IPS-18c (cell line): Measurements from ENCODE around the gene ANKRD55.

Source experiments
- H3K4me3 ChIP-seq: 2 replicates; pipeline ENCODE4 v1.7.0; 2013; ENCODE audit warnings: low read depth, mild to moderate bottlenecking, low read length, moderate library complexity; ENCODE audit not compliant: insufficient read depth
- H3K9me3 ChIP-seq: one replicate; pipeline ENCODE4 v1.6.1; 2013; ENCODE audit warnings: mild to moderate bottlenecking, low read length, moderate library complexity; ENCODE audit not compliant: control insufficient read depth, insufficient read depth

Gene ANKRD55

DNA sequence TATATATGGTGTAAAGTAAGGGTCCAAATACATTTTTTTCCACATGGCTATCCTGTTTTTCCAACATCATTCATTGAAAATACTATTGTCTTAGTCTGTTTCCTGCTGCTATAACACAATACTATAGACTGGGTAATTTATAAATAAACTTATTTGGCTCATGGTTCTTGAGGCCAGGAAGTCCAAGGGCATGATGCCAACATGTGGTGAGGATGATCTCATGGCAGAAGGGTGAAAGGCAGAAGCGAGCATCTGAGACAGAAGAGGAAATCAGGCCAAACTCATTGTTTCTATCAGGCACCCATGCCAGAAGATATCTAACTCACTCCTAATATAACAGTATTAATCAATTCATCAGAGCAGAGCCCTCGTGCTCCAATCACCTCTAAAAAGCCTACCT lies 42.6 kb downstream of the ANKRD55 start:
- no peaks in the 10 kb centered on the region for H3K9me3 ChIP-seq
- H3K4me3 ChIP-seq, result no peak overlapping the region

DNA sequence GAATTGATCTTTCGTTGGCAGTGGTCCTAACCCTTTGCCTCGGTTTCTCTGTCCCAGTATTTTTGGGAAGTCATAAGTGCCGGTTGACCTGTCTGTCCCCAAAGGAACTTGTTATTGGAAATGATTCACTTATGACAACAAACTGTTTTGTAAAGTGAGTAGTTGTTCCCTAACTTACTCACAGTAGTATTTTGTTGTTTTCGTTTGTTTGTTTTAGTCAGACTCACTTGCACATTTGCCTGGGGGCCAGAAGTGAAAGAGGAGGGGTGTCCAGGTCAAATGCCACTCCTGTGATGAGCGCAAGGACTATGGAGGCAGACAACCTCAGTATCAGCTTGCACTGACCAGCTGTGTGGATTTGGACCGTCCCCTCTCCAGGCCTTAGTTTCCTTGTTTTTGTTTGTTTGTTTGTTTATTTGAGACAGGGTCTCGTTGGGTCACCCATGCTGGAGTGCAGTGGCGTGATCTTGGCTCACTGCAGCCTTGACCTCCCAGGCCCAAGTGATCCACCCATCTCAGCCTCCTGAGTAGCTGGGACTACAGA lies 47.3 kb downstream of the ANKRD55 start:
- no peaks in the 10 kb centered on the region for H3K9me3 ChIP-seq
- no peak overlapping the region for H3K4me3 ChIP-seq

DNA sequence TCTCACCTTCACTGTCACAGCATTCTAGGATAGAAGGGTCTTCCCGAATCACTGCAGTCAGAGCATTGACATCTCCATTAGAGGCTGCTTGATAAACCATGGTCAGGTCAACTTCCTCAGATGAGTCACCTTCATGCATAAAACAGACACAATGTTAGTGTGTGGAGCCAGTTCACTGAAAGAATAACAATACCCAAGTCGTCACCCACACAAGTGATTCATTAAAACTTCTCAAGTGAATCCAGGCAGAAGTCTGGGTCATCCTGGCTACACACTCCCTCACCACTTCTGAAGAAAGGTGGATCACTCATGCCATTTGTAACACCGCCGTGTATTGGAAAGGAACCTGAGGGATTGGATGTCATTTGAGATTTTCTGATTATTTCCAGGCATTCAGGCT lies 49.6 kb downstream of the ANKRD55 start:
- H3K9me3 ChIP-seq, result no peaks in the 10 kb centered on the region
- H3K4me3 ChIP-seq, result no peak overlapping the region

- H3K4me3 ChIP-seq, result no peak overlapping the region
- H3K9me3 ChIP-seq, result peaks cover 2% of the 10 kb centered on the region
These were observed 53.7 kb downstream of the ANKRD55 start for GRCh38 chr5:56179442-56179841.

DNA sequence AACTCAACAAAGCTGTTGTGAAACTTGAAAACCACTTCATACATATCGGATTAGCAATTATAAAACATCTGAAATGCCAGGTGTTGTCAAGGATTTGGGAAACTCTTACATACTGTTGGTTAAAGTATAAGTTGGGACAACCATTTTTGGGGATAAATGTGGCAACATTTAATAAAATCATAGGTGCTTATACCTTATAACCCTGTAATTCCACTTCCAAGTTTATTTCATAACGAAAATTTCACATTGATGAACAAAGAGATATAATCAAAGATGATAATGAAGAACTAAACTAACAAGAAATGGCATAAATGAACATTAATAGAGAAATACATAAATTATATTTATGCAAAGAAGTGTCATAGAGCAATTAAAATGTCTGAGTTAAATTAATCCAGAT lies 54.3 kb downstream of the ANKRD55 start:
- no peak overlapping the region for H3K4me3 ChIP-seq
- H3K9me3 ChIP-seq, result peaks cover 2% of the 10 kb centered on the region

DNA sequence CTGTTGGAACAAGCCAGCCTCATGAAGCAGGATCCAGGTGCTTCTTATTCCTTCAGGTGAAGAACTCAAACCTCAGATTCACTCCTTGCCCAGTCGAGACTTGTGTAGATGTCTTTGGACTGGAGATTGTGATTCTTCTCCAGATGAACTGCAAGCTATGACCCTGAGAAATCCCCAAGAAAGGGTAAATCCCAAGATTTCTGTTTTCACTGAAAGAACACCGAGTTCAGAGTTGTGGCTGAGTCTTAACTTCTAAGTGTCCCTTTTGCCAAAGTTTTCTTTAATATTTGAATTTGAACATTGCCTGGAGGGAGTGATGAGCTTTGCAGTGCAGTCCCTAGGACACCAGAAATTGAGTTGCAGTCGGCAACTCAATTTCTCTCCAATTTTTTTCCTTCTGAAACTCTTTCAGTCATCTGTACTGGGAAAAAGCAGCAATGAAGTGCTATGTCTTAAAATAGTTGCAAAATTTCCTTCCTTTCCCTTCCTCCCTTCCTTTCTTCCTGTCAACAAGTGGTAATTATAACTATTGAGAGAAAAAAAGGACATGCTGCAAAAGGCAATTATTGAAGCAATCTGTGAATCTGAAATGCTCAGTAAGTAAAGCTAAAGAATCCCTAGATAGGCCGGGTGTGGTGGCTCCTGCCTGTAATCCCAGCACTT lies 56.1 kb downstream of the ANKRD55 start:
- H3K9me3 ChIP-seq, result peaks cover 2% of the 10 kb centered on the region
- no peak overlapping the region for H3K4me3 ChIP-seq

DNA sequence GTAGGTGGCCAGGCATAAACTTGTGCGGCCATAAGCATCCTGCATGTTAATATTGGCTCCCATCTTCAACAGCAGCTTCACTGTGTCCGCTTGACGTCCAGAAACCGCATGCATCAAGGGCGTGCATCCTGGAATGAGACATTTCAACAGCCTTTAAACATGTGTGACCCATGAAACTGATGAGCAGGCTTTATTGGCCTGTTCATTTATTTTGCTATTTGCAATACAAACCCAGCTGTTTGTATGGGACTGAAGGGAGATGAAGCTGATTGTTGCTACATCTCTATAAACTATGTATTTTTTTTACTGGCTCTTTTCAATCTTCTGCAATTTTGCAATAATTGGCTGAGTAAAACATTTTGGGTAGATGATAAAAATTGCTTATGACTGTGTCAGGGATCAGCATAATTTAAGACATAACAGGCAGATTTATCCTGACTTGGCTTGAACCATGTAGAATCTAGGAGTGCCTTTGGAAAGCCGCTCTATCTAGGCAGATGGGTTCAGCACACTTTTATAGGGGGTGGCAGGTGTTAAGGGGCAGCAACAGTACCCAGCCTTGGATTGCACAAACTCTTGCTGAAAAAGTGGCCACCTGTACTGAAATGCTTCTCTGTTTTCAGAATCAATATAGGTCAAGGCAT lies 56.9 kb downstream of the ANKRD55 start:
- Histone ChIP-seq H3K9me3 (peaks cover 2% of the 10 kb centered on the region), H3K4me3 (no peak overlapping the region)

DNA sequence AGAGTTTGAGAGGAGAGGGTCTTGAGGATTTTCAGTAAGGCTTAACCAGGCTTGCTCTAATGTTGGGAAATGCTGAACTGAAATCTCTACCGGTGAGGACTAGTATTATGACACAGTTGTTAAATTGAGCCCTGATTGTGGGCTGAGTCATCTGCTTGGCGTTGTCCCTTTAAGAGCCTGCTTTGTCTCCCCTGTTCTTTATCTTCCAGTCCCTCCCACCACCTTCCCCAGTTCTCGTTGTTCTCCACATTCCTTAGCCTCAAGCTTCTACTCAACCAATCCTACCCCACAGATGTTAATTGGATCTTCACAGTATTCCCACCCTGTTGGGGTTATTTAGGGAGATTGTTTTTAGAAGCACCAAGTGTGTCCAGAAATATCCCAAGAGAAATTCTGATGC lies 57.6 kb downstream of the ANKRD55 start:
- H3K4me3 ChIP-seq, result no peak overlapping the region
- H3K9me3 ChIP-seq, result peaks cover 2% of the 10 kb centered on the region

- Histone ChIP-seq H3K9me3 (peaks cover 2% of the 10 kb centered on the region), H3K4me3 (no peak overlapping the region)
These were observed 58.1 kb downstream of the ANKRD55 start for GRCh38 chr5:56175021-56175420.

- Histone ChIP-seq H3K4me3 (no peak overlapping the region), H3K9me3 (peaks cover 2% of the 10 kb centered on the region)
These were observed 60.9 kb downstream of the ANKRD55 start for GRCh38 chr5:56172241-56172640.

DNA sequence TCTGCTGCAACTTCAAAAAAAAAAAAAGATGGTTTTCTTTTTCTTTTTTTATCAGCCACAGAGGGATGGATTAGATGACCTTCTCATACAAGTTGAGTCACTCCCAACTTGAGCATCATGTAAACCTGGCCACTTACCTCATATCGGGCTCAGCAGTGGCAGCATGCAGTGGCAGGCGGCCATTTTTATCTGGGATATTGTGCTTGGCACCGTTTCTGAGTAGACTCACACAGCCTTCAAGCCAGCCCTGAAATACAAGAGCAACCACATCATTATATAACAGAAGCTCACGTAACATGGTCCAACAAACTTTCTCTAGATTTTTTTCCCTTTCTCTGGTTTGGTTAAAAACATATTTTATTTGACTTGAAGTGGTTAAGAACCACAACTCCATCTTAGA lies 62.6 kb downstream of the ANKRD55 start:
- no peaks in the 10 kb centered on the region for H3K9me3 ChIP-seq
- H3K4me3 ChIP-seq, result no peak overlapping the region

DNA sequence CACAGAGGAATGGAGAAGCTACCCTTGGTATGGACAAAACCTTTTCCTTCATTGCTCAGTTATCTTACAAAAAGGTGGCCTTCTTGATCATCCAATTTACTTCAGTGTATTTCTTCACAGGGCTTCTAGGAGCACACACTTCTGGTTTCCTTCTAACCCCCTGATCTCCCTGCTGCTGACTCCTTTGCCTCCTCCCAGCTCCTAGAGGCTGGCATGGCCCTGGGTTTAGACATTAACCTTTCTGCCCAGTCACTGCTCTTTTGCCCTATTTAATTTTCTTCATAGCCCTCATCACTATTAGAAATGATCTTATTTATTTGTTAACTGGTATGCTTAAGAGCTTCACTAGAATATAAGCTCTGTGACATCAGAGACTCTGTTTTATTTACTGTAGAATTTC lies 63.2 kb downstream of the ANKRD55 start:
- Histone ChIP-seq H3K9me3 (no peaks in the 10 kb centered on the region), H3K4me3 (no peak overlapping the region)

GRCh38 chr5:56169281-56169680 lies 63.8 kb downstream of the ANKRD55 start:
- Histone ChIP-seq H3K9me3 (no peaks in the 10 kb centered on the region), H3K4me3 (no peak overlapping the region)

GRCh38 chr5:56168066-56168478 lies 65.1 kb downstream of the ANKRD55 start:
- Histone ChIP-seq H3K4me3 (no peak overlapping the region), H3K9me3 (no peaks in the 10 kb centered on the region)

- no peak overlapping the region for H3K4me3 ChIP-seq
- no peaks in the 10 kb centered on the region for H3K9me3 ChIP-seq
These were observed 65.6 kb downstream of the ANKRD55 start for GRCh38 chr5:56167519-56167918.

GRCh38 chr5:56166671-56167385 lies 66.3 kb downstream of the ANKRD55 start:
- Histone ChIP-seq H3K9me3 (no peaks in the 10 kb centered on the region), H3K4me3 (no peak overlapping the region)

- H3K4me3 ChIP-seq, result no peak overlapping the region
- no peaks in the 10 kb centered on the region for H3K9me3 ChIP-seq
These were observed 68.8 kb downstream of the ANKRD55 start for GRCh38 chr5:56164376-56164775.

DNA sequence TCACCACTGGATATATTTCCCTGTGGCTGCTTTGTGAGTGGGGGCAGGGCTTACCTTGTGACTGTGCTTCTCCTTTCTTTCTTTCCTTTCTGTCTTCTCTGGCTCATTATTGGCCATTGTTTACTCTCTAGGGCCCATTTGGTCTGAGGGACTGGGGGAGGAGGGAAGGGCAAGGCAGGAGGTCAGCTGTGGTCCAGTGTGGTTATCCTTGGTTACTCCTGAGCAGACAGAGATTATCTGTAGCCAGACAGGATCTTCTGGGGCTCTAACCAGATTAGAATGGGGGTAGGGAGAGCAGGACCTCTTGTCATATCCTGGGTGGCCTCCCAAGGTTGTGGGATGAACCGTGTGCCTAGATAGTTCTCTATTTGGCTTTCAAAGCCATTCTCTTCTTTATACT lies 71.2 kb downstream of the ANKRD55 start:
- Histone ChIP-seq H3K4me3 (no peak overlapping the region), H3K9me3 (no peaks in the 10 kb centered on the region)
